MM.1S (cell line): ENCODE data around the gene OAS2.

Experiments used
- DNase-seq: peaks from one replicate; pipeline ENCODE4 v3.0.0-alpha.2; 2015
- H2AFZ ChIP-seq: fragments of 300-600 bp; sonication (generic); 2 replicates; pipeline ENCODE4 v1.6.0; 2016; ENCODE audit warnings: antibody characterized with exemption, low read length
- H3F3A ChIP-seq: fragments of 300-600 bp; sonication (generic); 2 replicates; pipeline ENCODE4 v1.6.1; 2016; ENCODE audit warnings: mild to moderate bottlenecking, antibody characterized with exemption, low read length, moderate library complexity, mixed read lengths; ENCODE audit not compliant: insufficient read depth
- H3K27ac ChIP-seq: fragments of 300-600 bp; sonication (generic); 2 replicates; pipeline ENCODE4 v1.5.1; 2016; ENCODE audit warnings: mild to moderate bottlenecking, low read length
- H3K27me3 ChIP-seq: fragments of 300-600 bp; sonication (generic); replicated peaks from 2 replicates; pipeline ENCODE4 v1.6.0; 2016; ENCODE audit warnings: low read length; ENCODE audit not compliant: insufficient read depth
- H3K36me3 ChIP-seq: fragments of 300-600 bp; sonication (generic); replicated peaks from 2 replicates; pipeline ENCODE4 v1.6.1; 2016; ENCODE audit warnings: mild to moderate bottlenecking, low read length, mixed read lengths; ENCODE audit not compliant: insufficient read depth
- H3K4me1 ChIP-seq: fragments of 300-600 bp; sonication (generic); 2 replicates; pipeline ENCODE4 v1.6.1; 2016; ENCODE audit warnings: low read length, mixed read lengths
- H3K4me2 ChIP-seq: fragments of 300-600 bp; sonication (generic); 2 replicates; pipeline ENCODE4 v1.6.0; 2016; ENCODE audit warnings: low read depth, low read length
- H3K4me3 ChIP-seq: fragments of 300-600 bp; sonication (generic); 2 replicates; pipeline ENCODE4 v1.5.1; 2016; ENCODE audit warnings: low read length, mixed read lengths
- H3K79me2 ChIP-seq: fragments of 300-600 bp; sonication (generic); 2 replicates; pipeline ENCODE4 v1.6.1; 2016; ENCODE audit warnings: mixed run types, low read length, mixed read lengths
- H3K9ac ChIP-seq: fragments of 300-600 bp; sonication (generic); 2 replicates; pipeline ENCODE4 v1.6.1; 2016; ENCODE audit warnings: low read length, mixed read lengths
- H3K9me2 ChIP-seq: fragments of 300-600 bp; sonication (generic); replicated peaks from 2 replicates; pipeline ENCODE4 v1.6.1; 2016; ENCODE audit warnings: mild to moderate bottlenecking, low read length, mixed read lengths; ENCODE audit not compliant: insufficient read depth
- H3K9me3 ChIP-seq: fragments of 300-600 bp; sonication (generic); replicated peaks from 2 replicates; pipeline ENCODE4 v1.6.1; 2016; ENCODE audit warnings: mild to moderate bottlenecking, low read length, mixed read lengths; ENCODE audit not compliant: insufficient read depth
- H4K20me1 ChIP-seq: fragments of 300-600 bp; sonication (generic); 2 replicates; pipeline ENCODE4 v1.6.1; 2016; ENCODE audit warnings: mild to moderate bottlenecking, low read length, moderate library complexity, mixed read lengths; ENCODE audit not compliant: insufficient read depth
- EZH2 ChIP-seq: fragments of 300-600 bp; sonication (generic); optimal IDR thresholded peaks from 2 replicates; pipeline ENCODE3; 2017; ENCODE audit warnings: low read depth, mild to moderate bottlenecking, antibody characterized with exemption, low read length, mixed read lengths
- EZH2phosphoT487 ChIP-seq: fragments of 300-600 bp; sonication (generic); IDR thresholded peaks from 2 replicates; pipeline ENCODE4 v1.6.1; 2018; ENCODE audit warnings: antibody characterized with exemption, low read length
- TF ChIP-seq, protein P1 (sequence below): fragments of 300-600 bp; sonication (generic); IDR thresholded peaks from 2 replicates; pipeline ENCODE4 v1.5.1; 2016; ENCODE audit warnings: antibody characterized with exemption, low read length, mixed read lengths

OAS2 gene

DNA sequence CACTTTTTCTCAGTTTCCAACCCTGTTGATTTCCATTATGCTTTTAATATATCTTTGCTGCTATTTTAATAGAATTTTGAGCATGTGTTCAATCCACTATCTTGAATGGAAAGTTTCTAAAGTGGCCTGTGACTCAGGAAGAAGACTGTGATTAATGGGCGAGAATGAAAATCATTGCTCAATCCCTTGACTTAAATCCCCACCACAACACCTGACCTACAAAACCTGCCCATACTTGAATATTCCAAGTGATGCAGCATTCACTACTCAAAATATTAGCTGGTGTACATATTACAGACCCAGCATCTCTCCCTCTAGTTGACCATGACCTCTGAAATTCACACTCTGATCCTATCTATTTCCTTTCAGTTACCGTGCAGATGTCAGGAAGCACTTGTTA, 41.4 kb upstream of the OAS2 start:
- Histone ChIP-seq H3K4me1 (peaks cover 8% of the 10 kb centered on the region; the same call in 1 of the 2 replicates), H3K4me2 (no peak overlapping the region), H3K27ac (no peak overlapping the region), H4K20me1 (no peaks in the 10 kb centered on the region), H3K36me3 (no peaks in the 10 kb centered on the region), H2AFZ (no peak overlapping the region), H3F3A (peaks cover 7% of the 10 kb centered on the region; the same call in 1 of the 2 replicates), H3K79me2 (no peaks in the 10 kb centered on the region), H3K9me2 (no peaks in the 10 kb centered on the region), H3K9me3 (no peaks in the 10 kb centered on the region), H3K9ac (no peak overlapping the region), H3K27me3 (no peaks in the 10 kb centered on the region), H3K4me3 (no peak overlapping the region)
- DNase-seq: no peak
- TF ChIP-seq EZH2 (no peak), EZH2phosphoT487 (no peak)
- TF ChIP-seq, protein P1, sequence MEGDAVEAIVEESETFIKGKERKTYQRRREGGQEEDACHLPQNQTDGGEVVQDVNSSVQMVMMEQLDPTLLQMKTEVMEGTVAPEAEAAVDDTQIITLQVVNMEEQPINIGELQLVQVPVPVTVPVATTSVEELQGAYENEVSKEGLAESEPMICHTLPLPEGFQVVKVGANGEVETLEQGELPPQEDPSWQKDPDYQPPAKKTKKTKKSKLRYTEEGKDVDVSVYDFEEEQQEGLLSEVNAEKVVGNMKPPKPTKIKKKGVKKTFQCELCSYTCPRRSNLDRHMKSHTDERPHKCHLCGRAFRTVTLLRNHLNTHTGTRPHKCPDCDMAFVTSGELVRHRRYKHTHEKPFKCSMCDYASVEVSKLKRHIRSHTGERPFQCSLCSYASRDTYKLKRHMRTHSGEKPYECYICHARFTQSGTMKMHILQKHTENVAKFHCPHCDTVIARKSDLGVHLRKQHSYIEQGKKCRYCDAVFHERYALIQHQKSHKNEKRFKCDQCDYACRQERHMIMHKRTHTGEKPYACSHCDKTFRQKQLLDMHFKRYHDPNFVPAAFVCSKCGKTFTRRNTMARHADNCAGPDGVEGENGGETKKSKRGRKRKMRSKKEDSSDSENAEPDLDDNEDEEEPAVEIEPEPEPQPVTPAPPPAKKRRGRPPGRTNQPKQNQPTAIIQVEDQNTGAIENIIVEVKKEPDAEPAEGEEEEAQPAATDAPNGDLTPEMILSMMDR: no peak

DNA sequence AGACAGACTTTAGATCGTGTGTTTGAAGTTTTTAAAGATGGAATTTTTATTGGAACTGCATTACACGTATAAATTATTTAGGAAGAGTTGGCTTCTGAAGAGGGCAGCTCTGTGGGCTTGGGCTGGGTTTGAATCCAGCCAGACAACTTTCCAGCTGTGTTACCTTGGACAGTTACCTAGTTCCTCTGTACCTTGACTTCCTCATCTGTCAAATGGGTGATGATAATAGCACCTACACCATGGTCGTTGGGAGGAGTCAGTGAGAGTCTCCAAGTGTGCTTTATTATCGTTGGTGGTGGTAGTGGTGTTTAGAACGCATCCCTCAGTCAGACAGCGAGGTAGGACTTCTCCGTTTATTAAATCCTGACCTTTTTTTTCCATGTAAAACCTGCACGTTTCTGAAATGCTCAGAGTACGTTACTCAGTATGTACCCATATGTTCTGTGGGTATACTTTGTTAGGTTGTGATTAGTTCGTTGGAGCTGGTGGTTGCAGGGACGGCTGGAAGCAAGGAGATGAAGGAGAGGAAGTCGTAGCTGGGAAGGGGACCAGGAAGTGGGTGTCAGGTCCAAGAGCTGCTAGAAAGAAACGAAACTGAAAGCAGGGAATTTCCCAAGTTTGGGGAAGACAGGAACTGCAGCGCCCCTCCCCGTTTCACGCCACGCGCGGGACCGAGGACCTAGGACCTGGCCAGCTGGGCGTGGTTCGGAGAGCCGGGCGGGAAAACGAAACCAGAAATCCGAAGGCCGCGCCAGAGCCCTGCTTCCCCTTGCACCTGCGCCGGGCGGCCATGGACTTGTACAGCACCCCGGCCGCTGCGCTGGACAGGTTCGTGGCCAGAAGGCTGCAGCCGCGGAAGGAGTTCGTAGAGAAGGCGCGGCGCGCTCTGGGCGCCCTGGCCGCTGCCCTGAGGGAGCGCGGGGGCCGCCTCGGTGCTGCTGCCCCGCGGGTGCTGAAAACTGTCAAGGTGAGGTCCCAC, 40.3 kb upstream of the OAS2 start, which contains the start of gene OAS3:
OAS3 (plus strand) TSS at position 734 of the 979 bp plus-strand sequence; CDS start at position 791, 57 bp downstream.
- H4K20me1 ChIP-seq: no peaks in the 10 kb centered on the region
- TF ChIP-seq EZH2phosphoT487 (no peak), EZH2 (no peak)
- TF ChIP-seq, protein P1: no peak
- peak within 1 kb of the TSS; percentile 51 for H3K9ac ChIP-seq
- H3K27me3 ChIP-seq: no peaks in the 10 kb centered on the region
- H3K27ac ChIP-seq: peak within 1 kb of the TSS; percentile 10; the same call in 1 of the 2 replicates
- no peaks in the 10 kb centered on the region for H3K79me2 ChIP-seq
- peaks cover 8% of the 10 kb centered on the region; the same call in 1 of the 2 replicates for H3K4me1 ChIP-seq
- H3F3A ChIP-seq: peaks cover 7% of the 10 kb centered on the region; the same call in 1 of the 2 replicates
- peak within 1 kb of the TSS; percentile 58 for H2AFZ ChIP-seq
- H3K4me3 ChIP-seq: peak within 1 kb of the TSS; percentile 64
- no peak for DNase-seq
- peak within 1 kb of the TSS; percentile 87 for H3K4me2 ChIP-seq
- H3K9me2 ChIP-seq: no peaks in the 10 kb centered on the region
- H3K36me3 ChIP-seq: no peaks in the 10 kb centered on the region
- no peaks in the 10 kb centered on the region for H3K9me3 ChIP-seq

DNA sequence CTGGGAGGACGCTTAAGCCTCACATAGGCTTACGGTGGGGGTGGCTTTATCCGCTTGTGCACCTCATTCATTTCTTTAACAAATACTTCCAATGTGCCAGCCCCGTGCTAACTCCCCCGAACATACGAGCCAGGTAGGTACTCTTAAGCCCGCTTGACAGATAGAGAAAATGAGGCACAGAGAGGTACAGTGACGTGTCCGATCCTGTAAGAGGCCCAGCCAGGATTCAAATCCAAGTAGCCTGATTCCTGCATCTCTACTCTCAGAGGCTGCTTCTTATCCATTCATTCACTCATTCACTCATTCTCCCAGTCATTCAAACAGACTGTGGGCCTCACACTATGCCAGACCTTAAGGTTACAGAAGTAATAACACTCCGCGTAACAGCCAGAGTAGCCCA, 39.6 kb upstream of the OAS2 start:
- Histone ChIP-seq H3K9me2 (no peaks in the 10 kb centered on the region), H3K9ac (peak overlapping the region; percentile 51), H3K36me3 (no peaks in the 10 kb centered on the region), H3K27ac (no peak overlapping the region), H3K79me2 (no peaks in the 10 kb centered on the region), H2AFZ (peak overlapping the region; percentile 58), H3K4me3 (peak overlapping the region; percentile 64), H3K27me3 (no peaks in the 10 kb centered on the region), H3F3A (peaks cover 7% of the 10 kb centered on the region; the same call in 1 of the 2 replicates), H3K9me3 (no peaks in the 10 kb centered on the region), H3K4me1 (peaks cover 8% of the 10 kb centered on the region; the same call in 1 of the 2 replicates), H4K20me1 (no peaks in the 10 kb centered on the region), H3K4me2 (peak overlapping the region; percentile 87)
- DNase-seq: no peak
- TF ChIP-seq, protein P1: no peak
- TF ChIP-seq EZH2phosphoT487 (no peak), EZH2 (no peak)
